Nephron progenitor cell (in vitro differentiated cells): ENCODE measurements around the gene ERC2.

Experiments used
- DNase-seq: peaks from one replicate; pipeline ENCODE4 v3.0.0; 2021
- H3K27ac Mint-ChIP-seq: 2 replicates; pipeline ENCODE4 v1.8.0; 2021; ENCODE audit warnings: mild to moderate bottlenecking, moderate library complexity, mixed read lengths
- H3K27me3 Mint-ChIP-seq: 2 replicates; pipeline ENCODE4 v1.8.0; 2021; ENCODE audit warnings: mild to moderate bottlenecking, low read depth, mixed read lengths; ENCODE audit not compliant: poor library complexity
- H3K36me3 Mint-ChIP-seq: 2 replicates; pipeline ENCODE4 v1.8.0; 2021; ENCODE audit warnings: low read depth, mixed read lengths
- H3K4me1 Mint-ChIP-seq: 2 replicates; pipeline ENCODE4 v1.8.0; 2021; ENCODE audit warnings: mixed read lengths
- H3K4me3 Mint-ChIP-seq: 2 replicates; pipeline ENCODE4 v1.8.0; 2021; ENCODE audit warnings: mild to moderate bottlenecking, moderate library complexity, mixed read lengths
- H3K9me3 Mint-ChIP-seq: 2 replicates; pipeline ENCODE4 v1.8.0; 2021; ENCODE audit warnings: mild to moderate bottlenecking, moderate library complexity, mixed read lengths
- CTCF ChIP-seq: fragments of 200-600 bp; sonication (generic); IDR thresholded peaks from 2 replicates; pipeline ENCODE4 v1.5.0; 2021; ENCODE audit warnings: antibody characterized with exemption

Gene ERC2

GRCh38 chr3:55639143-55639542 lies 829.1 kb downstream of the ERC2 start:
- TF ChIP-seq CTCF = no peak

DNA sequence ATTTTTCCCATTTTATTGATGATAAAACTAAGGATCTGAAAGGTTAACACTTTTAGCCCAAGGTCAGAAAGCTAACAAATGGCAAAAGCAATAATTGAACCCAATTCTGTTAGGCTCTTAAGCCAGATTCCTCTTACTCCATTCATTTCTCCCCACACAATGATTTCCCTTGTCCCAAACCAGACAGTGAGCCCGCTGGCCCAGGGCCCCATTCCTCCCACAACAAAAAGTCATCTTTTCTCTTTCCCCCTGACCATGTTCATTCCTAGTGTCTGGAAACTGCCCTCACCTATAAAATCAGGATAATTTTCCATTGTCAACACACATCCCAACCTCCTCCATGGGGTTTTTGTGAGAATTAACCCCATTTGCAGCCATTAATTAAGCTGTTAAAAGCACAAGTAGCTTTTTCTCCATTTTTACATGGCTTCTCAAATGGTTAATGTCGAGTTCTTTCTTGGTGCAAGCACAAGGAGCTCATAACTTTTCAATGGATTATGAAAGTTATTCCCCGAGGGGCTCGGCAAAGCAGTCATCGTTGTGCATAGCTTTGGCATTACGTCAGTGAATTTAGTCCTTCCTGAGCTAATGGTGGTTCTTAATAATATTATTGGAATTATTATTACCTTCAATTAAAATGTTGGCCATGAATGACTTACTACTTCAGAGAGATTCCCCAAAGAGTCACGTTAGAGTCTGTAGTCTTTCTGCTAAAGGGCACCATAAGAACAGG lies 830.2 kb downstream of the ERC2 start:
- Mint-ChIP-seq H3K4me1 (peaks cover 24% of the 10 kb centered on the region), H3K27me3 (peaks cover 3% of the 10 kb centered on the region), H3K4me3 (no peak overlapping the region), H3K36me3 (no peaks in the 10 kb centered on the region), H3K9me3 (no peaks in the 10 kb centered on the region), H3K27ac (no peak overlapping the region)
- TF ChIP-seq CTCF = no peak
- no peak for DNase-seq

More at GRCh38 chr3:55639143-55639542, 829.1 kb downstream of the ERC2 start:
- no peak for DNase-seq
- Mint-ChIP-seq H3K4me1 (peaks cover 19% of the 10 kb centered on the region), H3K4me3 (no peak overlapping the region), H3K27me3 (peaks cover 3% of the 10 kb centered on the region), H3K9me3 (no peaks in the 10 kb centered on the region), H3K27ac (no peak overlapping the region), H3K36me3 (no peaks in the 10 kb centered on the region)

- Mint-ChIP-seq H3K4me1 (peaks cover 24% of the 10 kb centered on the region), H3K27me3 (no peaks in the 10 kb centered on the region), H3K9me3 (no peaks in the 10 kb centered on the region), H3K27ac (no peak overlapping the region), H3K36me3 (no peaks in the 10 kb centered on the region), H3K4me3 (no peak overlapping the region)
- no peak for DNase-seq
- no peak for TF ChIP-seq CTCF
Observed at GRCh38 chr3:55636300-55637195, 831.7 kb downstream of the ERC2 start.

- Mint-ChIP-seq H3K9me3 (no peaks in the 10 kb centered on the region), H3K36me3 (no peaks in the 10 kb centered on the region), H3K27ac (no peak overlapping the region), H3K4me1 (peaks cover 15% of the 10 kb centered on the region), H3K4me3 (no peak overlapping the region), H3K27me3 (no peaks in the 10 kb centered on the region)
- TF ChIP-seq CTCF = no peak
- DNase-seq = no peak
Observed at GRCh38 chr3:55634345-55634744, 833.9 kb downstream of the ERC2 start.

DNA sequence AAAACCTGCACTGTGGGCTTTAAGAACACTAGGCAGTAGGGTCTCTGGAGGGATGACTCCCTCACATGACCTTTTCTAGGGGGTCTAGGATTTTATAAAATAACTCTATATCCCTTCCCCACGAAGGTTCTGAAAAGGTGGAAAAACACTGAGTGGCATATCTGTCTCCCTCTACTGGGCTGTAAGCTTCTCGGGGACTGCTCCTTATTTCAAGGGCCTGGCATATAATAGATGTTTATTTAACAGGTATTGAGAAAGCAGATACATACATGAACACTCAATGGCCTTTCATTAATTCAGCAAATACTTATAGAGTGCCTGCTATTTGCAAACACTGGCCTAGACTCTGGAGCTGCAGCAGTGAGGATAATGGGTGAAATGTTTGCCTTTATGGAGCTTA lies 834.9 kb downstream of the ERC2 start:
- no peak for TF ChIP-seq CTCF
- Mint-ChIP-seq H3K36me3 (no peaks in the 10 kb centered on the region), H3K27ac (no peak overlapping the region), H3K9me3 (no peaks in the 10 kb centered on the region), H3K4me3 (no peak overlapping the region), H3K4me1 (peaks cover 20% of the 10 kb centered on the region), H3K27me3 (no peaks in the 10 kb centered on the region)
- no peak for DNase-seq
